ENCODE results near the gene MSMP. TPM values are rescaled to one million over a fixed set of nuclear protein-coding genes. Genes with fewer than 3 reads are reported as not detected.

MSMP gene
- total and polyA plus RNA-seq, 10 of the 15 experiments (the other 5 are each of a cell fraction or from before 2014, with no cell fraction given), result 0.33 to 2.4 (median 0.86) TPM; not detected in 4

DNA sequence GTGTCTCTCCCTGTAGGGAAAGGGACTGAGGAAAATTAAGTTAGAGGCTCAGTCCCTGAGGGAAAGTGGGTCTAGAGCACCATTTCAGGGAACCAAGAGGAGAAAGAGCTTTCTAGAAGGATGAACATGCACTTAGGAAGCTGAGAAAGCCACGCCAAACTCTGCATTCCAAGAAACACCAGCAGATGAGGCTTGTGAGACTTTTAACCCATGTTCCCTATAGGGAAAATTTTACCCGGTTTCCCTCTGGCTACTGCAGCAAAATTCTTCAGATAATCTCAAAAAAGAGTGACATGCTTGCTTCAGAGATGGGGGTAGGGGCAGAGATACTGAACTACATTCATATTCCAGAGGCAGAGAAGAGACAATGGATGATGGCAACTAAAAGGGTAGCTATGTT lies 30.6 kb downstream of the MSMP start:
- intact Hi-C loops (cut with micrococcal nuclease; ENCODE audit: unreplicated experiment) (loop anchor here (10.0 kb wide), 1 partner anchor 649 kb away; the partner anchor contains the start of genes FANCG and VCP), in situ Hi-C loops (cut with MboI) (loop anchor here (5.0 kb wide), 1 partner anchor 56 kb away; the partner anchor contains the start of gene ARHGEF39)
- no peaks in the 10 kb centered on the region for H4K20me1 ChIP-seq (ENCODE audit: control insufficient read depth, insufficient read depth)
- peaks cover 28% of the 10 kb centered on the region for H3K79me2 ChIP-seq (ENCODE audit: control insufficient read depth, insufficient read depth, low read length)
- ChIA-PET SMC1A (ENCODE audit: uncharacterized antibody, unreplicated experiment) (no interaction called here), CTCF (interaction anchor here (0.9 kb wide), 1 partner anchor 11 kb away, joined by 3 read pairs; no protein-coding TSS in a partner anchor), RAD21 (ENCODE audit: unreplicated experiment) (no interaction called here), POLR2A (no interaction called here)
- no peak overlapping the region for H3K9ac ChIP-seq (ENCODE audit: control insufficient read depth, insufficient read depth, low read length)
- H3K9me3 ChIP-seq (replicated peaks; ENCODE audit: control insufficient read depth, insufficient read depth, low read length), result no peaks in the 10 kb centered on the region
- 69% methylated on average over 2 of the region's 2 CpGs for WGBS (ENCODE audit: insufficient coverage, insufficient replicate concordance, low lambda C conversion rate, missing lambda C conversion rate)
- H3K4me3 ChIP-seq, result no peak overlapping the region
- TF ChIP-seq YBX1 (IDR thresholded peaks at IDR 0.05) (no peak), CREM (IDR thresholded peaks at IDR 0.05; ENCODE audit: low read depth) (no peak), SMARCA5 (IDR thresholded peaks at IDR 0.05) (no peak), BMI1 (IDR thresholded peaks at IDR 0.05; ENCODE audit: borderline replicate concordance) (no peak), ZBED1 (IDR thresholded peaks at IDR 0.05; ENCODE audit: borderline replicate concordance) (no peak), FOXM1 (IDR thresholded peaks at IDR 0.05; ENCODE audit: low read depth, low read length) (no peak), SP1 (IDR thresholded peaks at IDR 0.05; ENCODE audit: low read depth, low read length) (no peak), BACH1 (IDR thresholded peaks at IDR 0.05; ENCODE audit: borderline replicate concordance) (no peak), HDGF (IDR thresholded peaks at IDR 0.05) (no peak), NR2C2 (IDR thresholded peaks at IDR 0.05; ENCODE audit: borderline replicate concordance, control insufficient read depth, insufficient read length, low read depth) (no peak)
- TF ChIP-seq, protein P1, sequence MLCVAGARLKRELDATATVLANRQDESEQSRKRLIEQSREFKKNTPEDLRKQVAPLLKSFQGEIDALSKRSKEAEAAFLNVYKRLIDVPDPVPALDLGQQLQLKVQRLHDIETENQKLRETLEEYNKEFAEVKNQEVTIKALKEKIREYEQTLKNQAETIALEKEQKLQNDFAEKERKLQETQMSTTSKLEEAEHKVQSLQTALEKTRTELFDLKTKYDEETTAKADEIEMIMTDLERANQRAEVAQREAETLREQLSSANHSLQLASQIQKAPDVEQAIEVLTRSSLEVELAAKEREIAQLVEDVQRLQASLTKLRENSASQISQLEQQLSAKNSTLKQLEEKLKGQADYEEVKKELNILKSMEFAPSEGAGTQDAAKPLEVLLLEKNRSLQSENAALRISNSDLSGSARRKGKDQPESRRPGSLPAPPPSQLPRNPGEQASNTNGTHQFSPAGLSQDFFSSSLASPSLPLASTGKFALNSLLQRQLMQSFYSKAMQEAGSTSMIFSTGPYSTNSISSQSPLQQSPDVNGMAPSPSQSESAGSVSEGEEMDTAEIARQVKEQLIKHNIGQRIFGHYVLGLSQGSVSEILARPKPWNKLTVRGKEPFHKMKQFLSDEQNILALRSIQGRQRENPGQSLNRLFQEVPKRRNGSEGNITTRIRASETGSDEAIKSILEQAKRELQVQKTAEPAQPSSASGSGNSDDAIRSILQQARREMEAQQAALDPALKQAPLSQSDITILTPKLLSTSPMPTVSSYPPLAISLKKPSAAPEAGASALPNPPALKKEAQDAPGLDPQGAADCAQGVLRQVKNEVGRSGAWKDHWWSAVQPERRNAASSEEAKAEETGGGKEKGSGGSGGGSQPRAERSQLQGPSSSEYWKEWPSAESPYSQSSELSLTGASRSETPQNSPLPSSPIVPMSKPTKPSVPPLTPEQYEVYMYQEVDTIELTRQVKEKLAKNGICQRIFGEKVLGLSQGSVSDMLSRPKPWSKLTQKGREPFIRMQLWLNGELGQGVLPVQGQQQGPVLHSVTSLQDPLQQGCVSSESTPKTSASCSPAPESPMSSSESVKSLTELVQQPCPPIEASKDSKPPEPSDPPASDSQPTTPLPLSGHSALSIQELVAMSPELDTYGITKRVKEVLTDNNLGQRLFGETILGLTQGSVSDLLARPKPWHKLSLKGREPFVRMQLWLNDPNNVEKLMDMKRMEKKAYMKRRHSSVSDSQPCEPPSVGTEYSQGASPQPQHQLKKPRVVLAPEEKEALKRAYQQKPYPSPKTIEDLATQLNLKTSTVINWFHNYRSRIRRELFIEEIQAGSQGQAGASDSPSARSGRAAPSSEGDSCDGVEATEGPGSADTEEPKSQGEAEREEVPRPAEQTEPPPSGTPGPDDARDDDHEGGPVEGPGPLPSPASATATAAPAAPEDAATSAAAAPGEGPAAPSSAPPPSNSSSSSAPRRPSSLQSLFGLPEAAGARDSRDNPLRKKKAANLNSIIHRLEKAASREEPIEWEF (IDR thresholded peaks at IDR 0.05; ENCODE audit: insufficient replicate concordance, low read depth, low read length), result no peak
- TF ChIP-seq, protein P2, sequence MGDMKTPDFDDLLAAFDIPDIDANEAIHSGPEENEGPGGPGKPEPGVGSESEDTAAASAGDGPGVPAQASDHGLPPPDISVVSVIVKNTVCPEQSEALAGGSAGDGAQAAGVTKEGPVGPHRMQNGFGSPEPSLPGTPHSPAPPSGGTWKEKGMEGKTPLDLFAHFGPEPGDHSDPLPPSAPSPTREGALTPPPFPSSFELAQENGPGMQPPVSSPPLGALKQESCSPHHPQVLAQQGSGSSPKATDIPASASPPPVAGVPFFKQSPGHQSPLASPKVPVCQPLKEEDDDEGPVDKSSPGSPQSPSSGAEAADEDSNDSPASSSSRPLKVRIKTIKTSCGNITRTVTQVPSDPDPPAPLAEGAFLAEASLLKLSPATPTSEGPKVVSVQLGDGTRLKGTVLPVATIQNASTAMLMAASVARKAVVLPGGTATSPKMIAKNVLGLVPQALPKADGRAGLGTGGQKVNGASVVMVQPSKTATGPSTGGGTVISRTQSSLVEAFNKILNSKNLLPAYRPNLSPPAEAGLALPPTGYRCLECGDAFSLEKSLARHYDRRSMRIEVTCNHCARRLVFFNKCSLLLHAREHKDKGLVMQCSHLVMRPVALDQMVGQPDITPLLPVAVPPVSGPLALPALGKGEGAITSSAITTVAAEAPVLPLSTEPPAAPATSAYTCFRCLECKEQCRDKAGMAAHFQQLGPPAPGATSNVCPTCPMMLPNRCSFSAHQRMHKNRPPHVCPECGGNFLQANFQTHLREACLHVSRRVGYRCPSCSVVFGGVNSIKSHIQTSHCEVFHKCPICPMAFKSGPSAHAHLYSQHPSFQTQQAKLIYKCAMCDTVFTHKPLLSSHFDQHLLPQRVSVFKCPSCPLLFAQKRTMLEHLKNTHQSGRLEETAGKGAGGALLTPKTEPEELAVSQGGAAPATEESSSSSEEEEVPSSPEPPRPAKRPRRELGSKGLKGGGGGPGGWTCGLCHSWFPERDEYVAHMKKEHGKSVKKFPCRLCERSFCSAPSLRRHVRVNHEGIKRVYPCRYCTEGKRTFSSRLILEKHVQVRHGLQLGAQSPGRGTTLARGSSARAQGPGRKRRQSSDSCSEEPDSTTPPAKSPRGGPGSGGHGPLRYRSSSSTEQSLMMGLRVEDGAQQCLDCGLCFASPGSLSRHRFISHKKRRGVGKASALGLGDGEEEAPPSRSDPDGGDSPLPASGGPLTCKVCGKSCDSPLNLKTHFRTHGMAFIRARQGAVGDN (IDR thresholded peaks at IDR 0.05), result no peak
- TF ChIP-seq, protein P3, sequence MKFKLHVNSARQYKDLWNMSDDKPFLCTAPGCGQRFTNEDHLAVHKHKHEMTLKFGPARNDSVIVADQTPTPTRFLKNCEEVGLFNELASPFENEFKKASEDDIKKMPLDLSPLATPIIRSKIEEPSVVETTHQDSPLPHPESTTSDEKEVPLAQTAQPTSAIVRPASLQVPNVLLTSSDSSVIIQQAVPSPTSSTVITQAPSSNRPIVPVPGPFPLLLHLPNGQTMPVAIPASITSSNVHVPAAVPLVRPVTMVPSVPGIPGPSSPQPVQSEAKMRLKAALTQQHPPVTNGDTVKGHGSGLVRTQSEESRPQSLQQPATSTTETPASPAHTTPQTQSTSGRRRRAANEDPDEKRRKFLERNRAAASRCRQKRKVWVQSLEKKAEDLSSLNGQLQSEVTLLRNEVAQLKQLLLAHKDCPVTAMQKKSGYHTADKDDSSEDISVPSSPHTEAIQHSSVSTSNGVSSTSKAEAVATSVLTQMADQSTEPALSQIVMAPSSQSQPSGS (IDR thresholded peaks at IDR 0.05; ENCODE audit: low read length), result no peak
- TF ChIP-seq, protein P4, sequence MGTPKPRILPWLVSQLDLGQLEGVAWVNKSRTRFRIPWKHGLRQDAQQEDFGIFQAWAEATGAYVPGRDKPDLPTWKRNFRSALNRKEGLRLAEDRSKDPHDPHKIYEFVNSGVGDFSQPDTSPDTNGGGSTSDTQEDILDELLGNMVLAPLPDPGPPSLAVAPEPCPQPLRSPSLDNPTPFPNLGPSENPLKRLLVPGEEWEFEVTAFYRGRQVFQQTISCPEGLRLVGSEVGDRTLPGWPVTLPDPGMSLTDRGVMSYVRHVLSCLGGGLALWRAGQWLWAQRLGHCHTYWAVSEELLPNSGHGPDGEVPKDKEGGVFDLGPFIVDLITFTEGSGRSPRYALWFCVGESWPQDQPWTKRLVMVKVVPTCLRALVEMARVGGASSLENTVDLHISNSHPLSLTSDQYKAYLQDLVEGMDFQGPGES (IDR thresholded peaks at IDR 0.05), result no peak
- H3K4me2 ChIP-seq (ENCODE audit: control insufficient read depth, insufficient read depth), result no peak overlapping the region
- no peak for FAIRE-seq
- H3K36me3 ChIP-seq (ENCODE audit: control insufficient read depth in 2 of 2, insufficient read depth in 2 of 2, low read length in 1 of 2), result peaks cover 48 to 52% of the 10 kb centered on the region in 2 experiments
- no TSS peak for BruUV-seq (replicated peaks)
- H3K27ac ChIP-seq (ENCODE audit: control insufficient read depth, insufficient read depth), result no peak overlapping the region
- H3K4me1 ChIP-seq (ENCODE audit: control insufficient read depth, insufficient read depth, low read length), result peaks cover 13% of the 10 kb centered on the region
- ATAC-seq, result no peak
- H2AFZ ChIP-seq (ENCODE audit: control insufficient read depth, low read depth, low read length), result no peak overlapping the region
- no peaks in the 10 kb centered on the region for H3K27me3 ChIP-seq (replicated peaks in 1 of 2; ENCODE audit: control insufficient read depth in 2 of 2, insufficient read depth in 2 of 2, low read length in 1 of 2)
- no peak for DNase-seq (ENCODE audit: low read depth, low spot score)

Measured in GM12878 (cell line).